ENCODE measurements around the gene FDCSP. TPM values are rescaled to one million over a fixed set of nuclear protein-coding genes. Genes with fewer than 3 reads are reported as not detected.

The FDCSP gene
- total and polyA plus RNA-seq, 2 donors (not counting 3 experiments of a cell fraction or from before 2014, with no cell fraction given): not detected

GRCh38 chr4:70196857-70197256 lies 29.1 kb upstream of the FDCSP start:
- Histone ChIP-seq H3K36me3 (ENCODE audit: control insufficient read depth in 2 of 2, extremely low read depth in 1 of 2, insufficient read depth in 2 of 2, low read length in 2 of 2) (no peaks in the 10 kb centered on the region), H3K27ac (ENCODE audit: insufficient read depth, low read depth, low read length) (no peak overlapping the region), H2AFZ (ENCODE audit: low read depth, low read length) (no peak overlapping the region), H3K27me3 (ENCODE audit: control insufficient read depth in 2 of 2, insufficient read depth in 2 of 2, low read length in 2 of 2) (peaks cover 0 to 1% of the 10 kb centered on the region in 2 experiments), H3K79me2 (ENCODE audit: control insufficient read depth, insufficient read depth, low read length) (no peaks in the 10 kb centered on the region), H3K9ac (replicated peaks; ENCODE audit: extremely low read depth, insufficient read depth, low read length) (no peak overlapping the region), H4K20me1 (replicated peaks; ENCODE audit: control insufficient read depth, extremely low read depth, insufficient read depth, low read length) (no peaks in the 10 kb centered on the region), H3K9me3 (replicated peaks; ENCODE audit: control insufficient read depth, insufficient read depth, low read length) (no peaks in the 10 kb centered on the region), H3K4me2 (ENCODE audit: insufficient read depth, low read length) (no peak overlapping the region), H3K9me1 (replicated peaks; ENCODE audit: control insufficient read depth, extremely low read depth, insufficient read depth, low read length) (no peaks in the 10 kb centered on the region), H3K4me1 (ENCODE audit: control insufficient read depth, extremely low read depth, insufficient read depth, low read length) (no peaks in the 10 kb centered on the region), H3K4me3 (replicated peaks in 1 of 3; ENCODE audit: insufficient read depth in 1 of 3, low read depth in 1 of 3, low read length in 3 of 3) (no peak overlapping the region)
- TF ChIP-seq, protein P1, sequence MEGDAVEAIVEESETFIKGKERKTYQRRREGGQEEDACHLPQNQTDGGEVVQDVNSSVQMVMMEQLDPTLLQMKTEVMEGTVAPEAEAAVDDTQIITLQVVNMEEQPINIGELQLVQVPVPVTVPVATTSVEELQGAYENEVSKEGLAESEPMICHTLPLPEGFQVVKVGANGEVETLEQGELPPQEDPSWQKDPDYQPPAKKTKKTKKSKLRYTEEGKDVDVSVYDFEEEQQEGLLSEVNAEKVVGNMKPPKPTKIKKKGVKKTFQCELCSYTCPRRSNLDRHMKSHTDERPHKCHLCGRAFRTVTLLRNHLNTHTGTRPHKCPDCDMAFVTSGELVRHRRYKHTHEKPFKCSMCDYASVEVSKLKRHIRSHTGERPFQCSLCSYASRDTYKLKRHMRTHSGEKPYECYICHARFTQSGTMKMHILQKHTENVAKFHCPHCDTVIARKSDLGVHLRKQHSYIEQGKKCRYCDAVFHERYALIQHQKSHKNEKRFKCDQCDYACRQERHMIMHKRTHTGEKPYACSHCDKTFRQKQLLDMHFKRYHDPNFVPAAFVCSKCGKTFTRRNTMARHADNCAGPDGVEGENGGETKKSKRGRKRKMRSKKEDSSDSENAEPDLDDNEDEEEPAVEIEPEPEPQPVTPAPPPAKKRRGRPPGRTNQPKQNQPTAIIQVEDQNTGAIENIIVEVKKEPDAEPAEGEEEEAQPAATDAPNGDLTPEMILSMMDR (IDR thresholded peaks at IDR 0.05; ENCODE audit: extremely low read depth in 1 of 2, insufficient read depth in 1 of 2, low read depth in 1 of 2, low read length in 2 of 2): no peak
- TF ChIP-seq POLR2AphosphoS5 (IDR thresholded peaks at IDR 0.05; ENCODE audit: insufficient read depth, low read depth, low read length): no peak
- no peak for TF ChIP-seq GATA2 (IDR thresholded peaks at IDR 0.05; ENCODE audit: insufficient read depth, insufficient read length, low read depth, low read length)
- intact Hi-C loops (cut with micrococcal nuclease): no loop called here
- dilution Hi-C loops (cut with MboI; ENCODE audit: extremely low pct_ligation_motif_present, low sequenced_read_pairs): no loop called here
- DNase-seq (ENCODE audit: low read depth, low spot score) (no peak), FAIRE-seq (no peak)
- CTCF ChIA-PET: interaction anchor here (3.6 kb wide), 1 partner anchor 12 kb away, joined by 36 read pairs; no protein-coding TSS in a partner anchor
- no TSS peak for BruUV-seq (replicated peaks)
- POLR2A ChIA-PET: no interaction called here

DNA sequence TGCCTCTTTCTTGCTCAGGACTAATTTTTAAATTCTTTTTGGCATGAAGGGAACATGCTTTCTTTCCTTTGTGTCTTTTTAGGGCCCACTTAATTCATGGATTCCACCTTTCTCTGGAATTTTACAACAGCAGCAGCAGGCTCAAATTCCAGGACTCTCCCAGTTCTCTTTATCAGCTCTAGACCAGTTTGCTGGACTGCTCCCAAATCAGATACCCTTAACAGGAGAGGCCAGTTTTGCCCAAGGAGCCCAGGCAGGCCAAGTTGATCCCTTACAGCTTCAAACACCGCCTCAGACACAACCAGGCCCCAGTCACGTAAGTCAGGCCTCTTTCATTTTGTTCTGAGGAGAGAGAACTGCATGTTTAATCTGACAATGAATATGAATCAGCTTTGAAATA lies 28.1 kb upstream of the FDCSP start:
- H3K36me3 ChIP-seq (ENCODE audit: control insufficient read depth in 2 of 2, extremely low read depth in 1 of 2, insufficient read depth in 2 of 2, low read length in 2 of 2): no peaks in the 10 kb centered on the region
- CTCF ChIA-PET: interaction anchor here (1.4 to 2.9 kb wide), 2 partner anchors 13 to 301 kb away, joined by 3 to 23 read pairs; no protein-coding TSS in a partner anchor

More for the DNA sequence above, 28.1 kb upstream of the FDCSP start:
- Histone ChIP-seq H3K9me3 (replicated peaks; ENCODE audit: control insufficient read depth, insufficient read depth, low read length) (no peaks in the 10 kb centered on the region), H3K27ac (ENCODE audit: insufficient read depth, low read depth, low read length) (no peak overlapping the region), H3K9ac (replicated peaks; ENCODE audit: extremely low read depth, insufficient read depth, low read length) (no peak overlapping the region), H3K4me3 (replicated peaks in 1 of 3; ENCODE audit: insufficient read depth in 1 of 3, low read depth in 1 of 3, low read length in 3 of 3) (no peak overlapping the region), H3K9me1 (replicated peaks; ENCODE audit: control insufficient read depth, extremely low read depth, insufficient read depth, low read length) (no peaks in the 10 kb centered on the region), H3K4me2 (ENCODE audit: insufficient read depth, low read length) (no peak overlapping the region), H4K20me1 (replicated peaks; ENCODE audit: control insufficient read depth, extremely low read depth, insufficient read depth, low read length) (no peaks in the 10 kb centered on the region), H3K27me3 (ENCODE audit: control insufficient read depth in 2 of 2, insufficient read depth in 2 of 2, low read length in 2 of 2) (no peaks in the 10 kb centered on the region), H3K79me2 (ENCODE audit: control insufficient read depth, insufficient read depth, low read length) (no peaks in the 10 kb centered on the region), H2AFZ (ENCODE audit: low read depth, low read length) (no peak overlapping the region), H3K4me1 (ENCODE audit: control insufficient read depth, extremely low read depth, insufficient read depth, low read length) (no peaks in the 10 kb centered on the region)
- no peak for FAIRE-seq
- dilution Hi-C loops (cut with MboI; ENCODE audit: extremely low pct_ligation_motif_present, low sequenced_read_pairs) (no loop called here), intact Hi-C loops (cut with micrococcal nuclease) (no loop called here)
- POLR2A ChIA-PET: no interaction called here
- no peak for TF ChIP-seq EZH2 (IDR thresholded peaks at IDR 0.05; ENCODE audit: borderline replicate concordance, low read depth, low read length, severe bottlenecking)
- BruUV-seq (replicated peaks): no TSS peak
- no peak for DNase-seq (ENCODE audit: low read depth, low spot score)
